OCI-LY7 (cell line): ENCODE data around the gene MYRFL.

ENCODE experiments used
- CTCF ChIP-seq: fragments of 200-600 bp; sonication (generic); conservative IDR thresholded peaks from 2 replicates; pipeline ENCODE4 v1.5.1; 2014; ENCODE audit warnings: mild to moderate bottlenecking, antibody characterized with exemption, low read length, moderate library complexity, mixed read lengths
- EZH2phosphoT487 ChIP-seq: fragments of 200-600 bp; sonication (generic); IDR thresholded peaks from 2 replicates; pipeline ENCODE4 v1.6.1; 2018; ENCODE audit warnings: low read depth, borderline replicate concordance, mild to moderate bottlenecking, mixed run types, antibody characterized with exemption, low read length, moderate library complexity, mixed read lengths

- no peak for TF ChIP-seq CTCF
- no peak for TF ChIP-seq EZH2phosphoT487
Observed at GRCh38 chr12:69866698-69867097, 41.7 kb downstream of the MYRFL start.
